ENCODE data around the gene TUBA4B.
A peak's percentile ranks its signal among the peaks of the same experiment; 100 is the strongest.

- TF ChIP-seq, protein P1, sequence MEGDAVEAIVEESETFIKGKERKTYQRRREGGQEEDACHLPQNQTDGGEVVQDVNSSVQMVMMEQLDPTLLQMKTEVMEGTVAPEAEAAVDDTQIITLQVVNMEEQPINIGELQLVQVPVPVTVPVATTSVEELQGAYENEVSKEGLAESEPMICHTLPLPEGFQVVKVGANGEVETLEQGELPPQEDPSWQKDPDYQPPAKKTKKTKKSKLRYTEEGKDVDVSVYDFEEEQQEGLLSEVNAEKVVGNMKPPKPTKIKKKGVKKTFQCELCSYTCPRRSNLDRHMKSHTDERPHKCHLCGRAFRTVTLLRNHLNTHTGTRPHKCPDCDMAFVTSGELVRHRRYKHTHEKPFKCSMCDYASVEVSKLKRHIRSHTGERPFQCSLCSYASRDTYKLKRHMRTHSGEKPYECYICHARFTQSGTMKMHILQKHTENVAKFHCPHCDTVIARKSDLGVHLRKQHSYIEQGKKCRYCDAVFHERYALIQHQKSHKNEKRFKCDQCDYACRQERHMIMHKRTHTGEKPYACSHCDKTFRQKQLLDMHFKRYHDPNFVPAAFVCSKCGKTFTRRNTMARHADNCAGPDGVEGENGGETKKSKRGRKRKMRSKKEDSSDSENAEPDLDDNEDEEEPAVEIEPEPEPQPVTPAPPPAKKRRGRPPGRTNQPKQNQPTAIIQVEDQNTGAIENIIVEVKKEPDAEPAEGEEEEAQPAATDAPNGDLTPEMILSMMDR (IDR thresholded peaks at IDR 0.05): peak; percentile 89 to 100 (median 98)
- TF ChIP-seq POLR2A (IDR thresholded peaks at IDR 0.05): peak in 1 of 2 donors; percentile 6
Observed at GRCh38 chr2:219298759-219299371, 45.8 kb downstream of the TUBA4B start.
